SK-N-SH treated with all-trans-retinoic acid at 6 μM for 48 hours (cell line): Measurements from ENCODE around the gene PRKAG2.

Source experiments
- ATAC-seq: fragments of 200-7000 bp; cut with Tn5 transposase; 3 replicates; pipeline ENCODE4 v1.9.1; 2020; ENCODE audit warnings: mild to moderate bottlenecking, moderate library complexity
- ARNTL ChIP-seq: fragments of 450-650 bp; formaldehyde crosslinking; IDR thresholded peaks from 2 replicates; pipeline ENCODE4 v1.5.0; 2020; ENCODE audit warnings: low read depth, mild to moderate bottlenecking, moderate library complexity, borderline replicate concordance
- BACH2 ChIP-seq: fragments of 250-450 bp; sonication (Bioruptor Pico); IDR thresholded peaks from 2 replicates; pipeline ENCODE4 v1.9.0; 2021; ENCODE audit warnings: mild to moderate bottlenecking, borderline replicate concordance
- CREB5 ChIP-seq: fragments of 250-450 bp; sonication (Bioruptor Pico); IDR thresholded peaks from 2 replicates; pipeline ENCODE4 v1.5.1; 2020; ENCODE audit warnings: low read depth, mild to moderate bottlenecking, moderate library complexity
- CSDC2 ChIP-seq: fragments of 250-450 bp; sonication (Bioruptor Pico); IDR thresholded peaks from 2 replicates; pipeline ENCODE4 v1.5.0; 2020; ENCODE audit warnings: mild to moderate bottlenecking, moderate library complexity
- CSRNP3 ChIP-seq: fragments of 250-450 bp; sonication (Bioruptor Pico); IDR thresholded peaks from 2 replicates; pipeline ENCODE4 v1.5.1; 2021; ENCODE audit warnings: mild to moderate bottlenecking, moderate library complexity
- ESRRG ChIP-seq: fragments of 250-450 bp; sonication (Bioruptor Pico); IDR thresholded peaks from 2 replicates; pipeline ENCODE4 v1.6.1; 2021; ENCODE audit warnings: mild to moderate bottlenecking
- ISL1 ChIP-seq: fragments of 250-450 bp; sonication (Bioruptor Pico); IDR thresholded peaks from 2 replicates; pipeline ENCODE4 v2.1.2; 2022; ENCODE audit warnings: mild to moderate bottlenecking, moderate library complexity
- OSR1 ChIP-seq: fragments of 250-450 bp; sonication (Bioruptor Pico); IDR thresholded peaks from 2 replicates; pipeline ENCODE4 v1.8.0; 2022; ENCODE audit warnings: moderate library complexity, mild to moderate bottlenecking, inconsistent platforms
- PATZ1 ChIP-seq: fragments of 250-450 bp; sonication (Bioruptor Pico); IDR thresholded peaks from 2 replicates; pipeline ENCODE4 v1.8.0; 2020; ENCODE audit warnings: mild to moderate bottlenecking, moderate library complexity, borderline replicate concordance
- POU6F1 ChIP-seq: fragments of 250-450 bp; sonication (Bioruptor Pico); IDR thresholded peaks from 2 replicates; pipeline ENCODE4 v1.8.0; 2021; ENCODE audit warnings: low read depth, mild to moderate bottlenecking, moderate library complexity, borderline replicate concordance
- PPARA ChIP-seq: fragments of 250-450 bp; sonication (Bioruptor Pico); IDR thresholded peaks from 2 replicates; pipeline ENCODE4 v1.5.0; 2020; ENCODE audit warnings: mild to moderate bottlenecking, borderline replicate concordance
- RARB ChIP-seq: fragments of 250-450 bp; sonication (Bioruptor Pico); IDR thresholded peaks from 2 replicates; pipeline ENCODE4 v1.8.0; 2021; ENCODE audit warnings: mild to moderate bottlenecking, moderate library complexity
- SNAI2 ChIP-seq: fragments of 250-450 bp; sonication (Bioruptor Pico); IDR thresholded peaks from 2 replicates; pipeline ENCODE4 v1.5.0; 2020; ENCODE audit warnings: mild to moderate bottlenecking, moderate library complexity
- TCF4 ChIP-seq: fragments of 250-450 bp; sonication (Bioruptor Pico); IDR thresholded peaks from 2 replicates; pipeline ENCODE4 v1.8.0; 2021; ENCODE audit warnings: mild to moderate bottlenecking, moderate library complexity, borderline replicate concordance
- TSHZ2 ChIP-seq: fragments of 250-450 bp; sonication (Bioruptor Pico); IDR thresholded peaks from 2 replicates; pipeline ENCODE4 v1.5.0; 2020; ENCODE audit warnings: mild to moderate bottlenecking, moderate library complexity
- ZC3H10 ChIP-seq: fragments of 250-450 bp; sonication (Bioruptor Pico); IDR thresholded peaks from 2 replicates; pipeline ENCODE4 v1.5.1; 2021; ENCODE audit warnings: mild to moderate bottlenecking, moderate library complexity
- ZFP3 ChIP-seq: fragments of 250-450 bp; sonication (Bioruptor Pico); IDR thresholded peaks from 2 replicates; pipeline ENCODE4 v1.5.0; 2020; ENCODE audit warnings: mild to moderate bottlenecking, moderate library complexity
- ZFP30 ChIP-seq: fragments of 450-650 bp; formaldehyde crosslinking; IDR thresholded peaks from 2 replicates; pipeline ENCODE4 v1.5.0; 2022; ENCODE audit warnings: mild to moderate bottlenecking, moderate library complexity
- ZNF565 ChIP-seq: fragments of 450-650 bp; formaldehyde crosslinking; conservative IDR thresholded peaks from 2 replicates; pipeline ENCODE4 v1.5.0; 2020; ENCODE audit warnings: low read depth, mild to moderate bottlenecking, moderate library complexity
- ZNF70 ChIP-seq: fragments of 450-650 bp; formaldehyde crosslinking; IDR thresholded peaks from 2 replicates; pipeline ENCODE4 v1.5.0; 2020; ENCODE audit warnings: mild to moderate bottlenecking, moderate library complexity
- ZNF8 ChIP-seq: fragments of 450-650 bp; formaldehyde crosslinking; IDR thresholded peaks from 2 replicates; pipeline ENCODE4 v1.5.0; 2020; ENCODE audit warnings: mild to moderate bottlenecking, moderate library complexity

The PRKAG2 gene

GRCh38 chr7:151717918-151718317, 159.0 kb downstream of the PRKAG2 start:
- no peak for ATAC-seq
- no peak for TF ChIP-seq BACH2 (CRISPR knock-in tag)
- TF ChIP-seq SNAI2 (CRISPR knock-in tag): no peak
- no peak for TF ChIP-seq OSR1
- TF ChIP-seq ZC3H10 (CRISPR knock-in tag): no peak
- TF ChIP-seq CSRNP3 (CRISPR knock-in tag): no peak

GRCh38 chr7:151717415-151717814, 159.5 kb downstream of the PRKAG2 start:
- no peak for ATAC-seq
- TF ChIP-seq PPARA (CRISPR knock-in tag): no peak

GRCh38 chr7:151716323-151716722, 160.6 kb downstream of the PRKAG2 start:
- no peak for TF ChIP-seq CREB5 (CRISPR knock-in tag)
- no peak for TF ChIP-seq SNAI2 (CRISPR knock-in tag)
- no peak for TF ChIP-seq TCF4 (CRISPR knock-in tag)
- no peak for TF ChIP-seq ZFP3 (CRISPR knock-in tag)
- no peak for TF ChIP-seq ZNF70 (CRISPR knock-in tag)
- TF ChIP-seq OSR1: no peak
- no peak for TF ChIP-seq ARNTL (CRISPR knock-in tag)
- TF ChIP-seq CSRNP3 (CRISPR knock-in tag): no peak
- TF ChIP-seq ESRRG: no peak
- no peak for TF ChIP-seq RARB (CRISPR knock-in tag)
- TF ChIP-seq ZNF8 (CRISPR knock-in tag): no peak
- TF ChIP-seq PATZ1 (CRISPR knock-in tag): no peak
- no peak for TF ChIP-seq ZC3H10 (CRISPR knock-in tag)
- TF ChIP-seq ZNF565 (CRISPR knock-in tag): no peak
- TF ChIP-seq BACH2 (CRISPR knock-in tag): no peak
- no peak for TF ChIP-seq ISL1 (CRISPR knock-in tag)
- TF ChIP-seq ZFP30 (CRISPR knock-in tag): no peak
- no peak for TF ChIP-seq POU6F1 (CRISPR knock-in tag)
- TF ChIP-seq TSHZ2 (CRISPR knock-in tag): no peak
- TF ChIP-seq CSDC2 (CRISPR knock-in tag): no peak
- ATAC-seq: no peak
